ENCODE results near the gene CAPRIN2. TPM values are rescaled to one million over a fixed set of nuclear protein-coding genes. Genes with fewer than 3 reads are reported as not detected.

The CAPRIN2 gene
- total RNA-seq, 1 experiment from 2014 or later, result 123 TPM

- TF ChIP-seq CTCF (conservative IDR thresholded peaks at IDR 0.05), result no peak
- Histone ChIP-seq H4K20me1 (ENCODE audit: control insufficient read depth, insufficient read depth, insufficient read length) (no peaks in the 10 kb centered on the region), H3K4me2 (ENCODE audit: insufficient read depth, insufficient read length, low read length) (no peak overlapping the region), H3K79me2 (ENCODE audit: insufficient read depth, low read length) (no peaks in the 10 kb centered on the region), H3K27ac (ENCODE audit: insufficient read length, low read depth, low read length) (no peak overlapping the region), H2BK120ac (ENCODE audit: low read depth, low read length, poor library complexity, severe bottlenecking) (no peak overlapping the region), H2BK12ac (ENCODE audit: insufficient read length, low read depth, low read length) (no peak overlapping the region), H2BK5ac (ENCODE audit: insufficient read length, low read length) (no peak overlapping the region), H3K9me3 (ENCODE audit: control insufficient read depth, low read depth, low read length) (no peaks in the 10 kb centered on the region), H2BK15ac (ENCODE audit: low read depth, low read length) (no peak overlapping the region), H3T11ph (ENCODE audit: low read length) (no peak overlapping the region), H3K4me1 (ENCODE audit: insufficient read depth, low read length) (no peaks in the 10 kb centered on the region), H2AFZ (ENCODE audit: low read length) (no peak overlapping the region), H4K8ac (replicated peaks; ENCODE audit: insufficient read length, low read depth, low read length) (no peak overlapping the region), H3K14ac (ENCODE audit: insufficient read depth, low read length) (no peak overlapping the region), H3K23me2 (ENCODE audit: insufficient read length, low read depth, low read length, poor library complexity, severe bottlenecking) (no peaks in the 10 kb centered on the region), H3K23ac (ENCODE audit: insufficient read length, low read depth, low read length) (no peak overlapping the region), H4K5ac (ENCODE audit: insufficient read length, low read depth, low read length) (no peak overlapping the region), H3K4ac (ENCODE audit: low read depth, low read length) (no peak overlapping the region), H3K18ac (ENCODE audit: insufficient read length, low read depth, low read length) (no peak overlapping the region), H3K27me3 (ENCODE audit: insufficient read depth, low read length) (no peaks in the 10 kb centered on the region), H4K91ac (ENCODE audit: insufficient read length, low read depth, low read length) (no peak overlapping the region), H2AK5ac (ENCODE audit: insufficient read length, low read length) (no peak overlapping the region), H3K79me1 (ENCODE audit: insufficient read depth, low read depth, low read length, poor library complexity, severe bottlenecking) (no peaks in the 10 kb centered on the region), H2BK20ac (ENCODE audit: low read depth, low read length, poor library complexity, severe bottlenecking) (no peak overlapping the region), H3K9ac (ENCODE audit: extremely low read depth, insufficient read length, low read length) (no peak overlapping the region), H3K56ac (ENCODE audit: insufficient read length, low read depth, low read length) (no peak overlapping the region)
- peaks cover 6 to 28% (median 20%) of the 10 kb centered on the region in 3 experiments; a peak in 6 of 7 replicates for H3K36me3 Mint-ChIP-seq (ENCODE audit: insufficient read depth in 1 of 3, low read depth in 3 of 3)
- no CpG with 5 or more reads among the region's 4 CpGs for WGBS (ENCODE audit: extremely low coverage, insufficient read length, low lambda C conversion rate)
- H3K27ac Mint-ChIP-seq, result no peak overlapping the region
- no peak for DNase-seq
- H3K9me3 Mint-ChIP-seq, result no peaks in the 10 kb centered on the region
- H3K4me1 Mint-ChIP-seq, result no peaks in the 10 kb centered on the region
- H3K4me3 Mint-ChIP-seq, result no peak overlapping the region
- H3K27me3 Mint-ChIP-seq (ENCODE audit: low read depth), result no peaks in the 10 kb centered on the region
Measured at GRCh38 chr12:30661210-30661609, 93.5 kb downstream of the CAPRIN2 start.

Other genes with a start within 250 kb of the CAPRIN2 start
- 47.2 and 48.0 TPM in 2 replicates for gene IPO8, start 59.1 kb downstream of the CAPRIN2 start, total RNA-seq (2021)
- gene TSPAN11, start 171.8 kb upstream of the CAPRIN2 start, total RNA-seq (2021), result 4.2 and 4.4 TPM in 2 replicates

All from H9 (cell line).